SK-N-MC (cell line): Measurements from ENCODE around the gene ADIRF.
"Not testable (repeated sequence)": the region's sequence is repeated elsewhere in the genome, so short reads cannot be mapped to it uniquely, and the experiment has no call there.

Experiments
- EZH2 ChIP-seq: fragments of 200-600 bp; sonication (generic); IDR thresholded peaks from one replicate; pipeline ENCODE4 v1.6.1; 2017; ENCODE audit warnings: antibody characterized with exemption
- FOXP2 ChIP-seq: optimal IDR thresholded peaks from 2 replicates; pipeline ENCODE3; 2011; ENCODE audit warnings: mild to moderate bottlenecking, moderate library complexity; ENCODE audit not compliant: insufficient read depth; ENCODE audit errors: extremely low read length, control extremely low read depth
- POLR2AphosphoS5 ChIP-seq: IDR thresholded peaks from 2 replicates; pipeline ENCODE4 v1.6.1; 2012; ENCODE audit warnings: mild to moderate bottlenecking, low read depth, low read length, borderline replicate concordance

DNA sequence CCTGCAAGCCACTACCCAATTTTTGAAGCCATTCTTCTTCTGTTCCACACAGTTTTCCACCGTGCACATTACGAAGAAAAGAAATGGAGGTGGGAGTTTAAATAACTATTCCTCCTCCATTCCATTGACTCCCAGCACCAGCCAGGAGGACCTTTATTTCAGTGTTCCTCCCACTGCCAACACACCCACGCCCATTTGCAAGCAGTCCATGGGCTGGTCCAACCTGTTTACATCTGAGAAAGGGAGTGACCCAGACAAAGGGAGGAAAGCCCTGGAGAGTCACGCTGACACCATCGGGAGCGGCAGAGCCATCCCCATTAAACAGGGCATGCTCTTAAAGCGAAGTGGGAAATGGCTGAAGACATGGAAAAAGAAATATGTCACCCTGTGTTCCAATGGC, 40.0 kb downstream of the ADIRF start:
- TF ChIP-seq EZH2, POLR2AphosphoS5, FOXP2: not testable (repeated sequence)
